BJ (cell line): ENCODE data around the gene WNT2B. TPM values are rescaled to one million over a fixed set of nuclear protein-coding genes. Genes with fewer than 3 reads are reported as not detected.
A peak's percentile ranks its signal among the peaks of the same experiment; 100 is the strongest.

Experiments used
- CTCF ChIA-PET: fragments of 350-600 bp; formaldehyde crosslinking; extraction: SDS; loops from one replicate; lab custom pipeline; 2021; ENCODE audit warnings: antibody characterized with exemption, inconsistent platforms; lab: Yijun Ruan, JAX
- POLR2A ChIA-PET: fragments of 300-600 bp; sonication (Branson Sonifier 250); formaldehyde crosslinking; extraction: SDS; loops from one replicate; lab custom pipeline; 2021; ENCODE audit warnings: antibody characterized with exemption; lab: Charles Lee
- DNase-seq: peaks from one replicate; pipeline ENCODE4 v3.0.0-alpha.2; 2011; ENCODE audit warnings: low read depth
- H3K27me3 ChIP-seq: 2 replicates; pipeline ENCODE4 v1.6.0; 2011; ENCODE audit warnings: low read length; ENCODE audit not compliant: control insufficient read depth, insufficient read depth
- H3K36me3 ChIP-seq: 2 replicates; pipeline ENCODE4 v1.5.1; 2011; ENCODE audit warnings: low read length; ENCODE audit not compliant: control insufficient read depth, insufficient read depth
- H3K4me3 ChIP-seq: 2 replicates; pipeline ENCODE4 v1.5.1; 2011; ENCODE audit warnings: low read depth, mild to moderate bottlenecking, control low read depth, low read length
- CTCF ChIP-seq: IDR thresholded peaks from 2 replicates; pipeline ENCODE4 v1.5.1; 2011; ENCODE audit warnings: low read depth, mild to moderate bottlenecking, control low read depth, inconsistent platforms, low read length, moderate library complexity; ENCODE audit not compliant: insufficient read depth
- polyA plus RNA-seq: library from polyadenylated mRNA; depleted of rRNA; stranded (reverse); fragments of >200 nt; gene quantifications from 2 replicates; pipeline ENCODE4 v1.2.3, GENCODE V29; 2011

The WNT2B gene
- polyA plus RNA-seq, 1 experiment, result 3.1 TPM

- TF ChIP-seq CTCF, result no peak
- H3K27me3 ChIP-seq, result no peaks in the 10 kb centered on the region
- DNase-seq, result no peak
- CTCF ChIA-PET, result interaction anchor here (1.7 kb wide), 1 partner anchor 106 kb away, joined by 6 read pairs; no protein-coding TSS in a partner anchor
- POLR2A ChIA-PET, result no interaction called here
- H3K4me3 ChIP-seq, result no peak overlapping the region
- no peaks in the 10 kb centered on the region for H3K36me3 ChIP-seq
Observed at GRCh38 chr1:112496290-112496689, 12.5 kb upstream of the WNT2B start.

GRCh38 chr1:112501810-112502641 lies 6.7 kb upstream of the WNT2B start:
- POLR2A ChIA-PET, result interaction anchor here (0.5 to 1.2 kb wide), 6 partner anchors 11 to 134 kb away, joined by 3 to 9 read pairs (median 5); partner anchors contain the start of gene ST7L
- H3K36me3 ChIP-seq, result no peaks in the 10 kb centered on the region
- peak; percentile 93 for TF ChIP-seq CTCF
- CTCF ChIA-PET, result interaction anchor here (0.6 to 3.5 kb wide), 45 partner anchors 9 to 840 kb away, joined by 3 to 56 read pairs (median 5); partner anchors contain the start of genes MOV10, PPM1J and ST7L
- H3K27me3 ChIP-seq, result no peaks in the 10 kb centered on the region
- DNase-seq, result no peak
- H3K4me3 ChIP-seq, result peak overlapping the region; percentile 49

GRCh38 chr1:112502826-112503225 lies 5.9 kb upstream of the WNT2B start:
- no peak overlapping the region for H3K4me3 ChIP-seq
- DNase-seq, result no peak
- POLR2A ChIA-PET, result interaction anchor here (1.2 kb wide), 1 partner anchor 116 kb away, joined by 4 read pairs; the partner anchor contains the start of gene ST7L
- no peaks in the 10 kb centered on the region for H3K36me3 ChIP-seq
- CTCF ChIA-PET, result interaction anchor here (1.0 to 3.5 kb wide), 10 partner anchors 10 to 212 kb away, joined by 3 to 56 read pairs (median 10); partner anchors contain the start of gene PPM1J
- H3K27me3 ChIP-seq, result no peaks in the 10 kb centered on the region
- no peak for TF ChIP-seq CTCF

- CTCF ChIA-PET, result interaction anchor here (0.6 to 1.4 kb wide), 2 partner anchors 17 to 107 kb away, joined by 3 read pairs; no protein-coding TSS in a partner anchor
- Histone ChIP-seq H3K27me3 (no peaks in the 10 kb centered on the region; the same call in 1 of the 2 replicates), H3K36me3 (no peaks in the 10 kb centered on the region), H3K4me3 (no peak overlapping the region)
- no peak for DNase-seq
- no peak for TF ChIP-seq CTCF
- POLR2A ChIA-PET, result no interaction called here
Observed at GRCh38 chr1:112504001-112504660, 4.6 kb upstream of the WNT2B start.
